ENCODE measurements around the gene KIFBP. TPM values are rescaled to one million over a fixed set of nuclear protein-coding genes. Genes with fewer than 3 reads are reported as not detected.
"Not testable (repeated sequence)": the region's sequence is repeated elsewhere in the genome, so short reads cannot be mapped to it uniquely, and the experiment has no call there.

Gene KIFBP
- total RNA-seq, 2 donors from 2014 or later, result 22.1 to 28.6 TPM

DNA sequence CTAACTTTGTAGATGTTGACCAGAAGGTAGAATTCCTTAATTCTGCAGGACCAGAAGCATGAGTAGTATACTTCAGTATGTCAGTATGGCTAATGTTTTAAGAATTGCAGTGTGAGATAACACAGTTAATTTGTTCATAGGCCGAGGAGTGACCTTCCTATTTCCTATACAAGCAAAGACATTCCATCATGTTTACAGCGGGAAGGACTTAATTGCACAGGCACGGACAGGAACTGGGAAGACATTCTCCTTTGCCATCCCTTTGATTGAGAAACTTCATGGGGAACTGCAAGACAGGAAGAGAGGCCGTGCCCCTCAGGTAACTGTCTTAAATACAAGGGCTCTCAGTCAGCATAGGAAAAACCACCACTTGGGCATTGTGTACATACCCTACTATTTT, 25.5 kb upstream of the KIFBP start:
- H3K4me3 ChIP-seq, result no peak overlapping the region
- H3K9me3 ChIP-seq, result no peaks in the 10 kb centered on the region
- TF ChIP-seq, protein P1, sequence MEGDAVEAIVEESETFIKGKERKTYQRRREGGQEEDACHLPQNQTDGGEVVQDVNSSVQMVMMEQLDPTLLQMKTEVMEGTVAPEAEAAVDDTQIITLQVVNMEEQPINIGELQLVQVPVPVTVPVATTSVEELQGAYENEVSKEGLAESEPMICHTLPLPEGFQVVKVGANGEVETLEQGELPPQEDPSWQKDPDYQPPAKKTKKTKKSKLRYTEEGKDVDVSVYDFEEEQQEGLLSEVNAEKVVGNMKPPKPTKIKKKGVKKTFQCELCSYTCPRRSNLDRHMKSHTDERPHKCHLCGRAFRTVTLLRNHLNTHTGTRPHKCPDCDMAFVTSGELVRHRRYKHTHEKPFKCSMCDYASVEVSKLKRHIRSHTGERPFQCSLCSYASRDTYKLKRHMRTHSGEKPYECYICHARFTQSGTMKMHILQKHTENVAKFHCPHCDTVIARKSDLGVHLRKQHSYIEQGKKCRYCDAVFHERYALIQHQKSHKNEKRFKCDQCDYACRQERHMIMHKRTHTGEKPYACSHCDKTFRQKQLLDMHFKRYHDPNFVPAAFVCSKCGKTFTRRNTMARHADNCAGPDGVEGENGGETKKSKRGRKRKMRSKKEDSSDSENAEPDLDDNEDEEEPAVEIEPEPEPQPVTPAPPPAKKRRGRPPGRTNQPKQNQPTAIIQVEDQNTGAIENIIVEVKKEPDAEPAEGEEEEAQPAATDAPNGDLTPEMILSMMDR (IDR thresholded peaks at IDR 0.05), result no peak
- intact Hi-C loops (cut with DNase I), result no loop called here
- DNase-seq, result no peak
- H3K36me3 ChIP-seq, result peaks cover 23% of the 10 kb centered on the region
- no peaks in the 10 kb centered on the region for H3K27me3 ChIP-seq
- H3K27ac ChIP-seq, result no peak overlapping the region
- H3K4me1 ChIP-seq, result no peaks in the 10 kb centered on the region
- H3K9ac ChIP-seq (ENCODE audit: low read depth in 2 of 2, low read length in 2 of 2), result no peak overlapping the region

DNA sequence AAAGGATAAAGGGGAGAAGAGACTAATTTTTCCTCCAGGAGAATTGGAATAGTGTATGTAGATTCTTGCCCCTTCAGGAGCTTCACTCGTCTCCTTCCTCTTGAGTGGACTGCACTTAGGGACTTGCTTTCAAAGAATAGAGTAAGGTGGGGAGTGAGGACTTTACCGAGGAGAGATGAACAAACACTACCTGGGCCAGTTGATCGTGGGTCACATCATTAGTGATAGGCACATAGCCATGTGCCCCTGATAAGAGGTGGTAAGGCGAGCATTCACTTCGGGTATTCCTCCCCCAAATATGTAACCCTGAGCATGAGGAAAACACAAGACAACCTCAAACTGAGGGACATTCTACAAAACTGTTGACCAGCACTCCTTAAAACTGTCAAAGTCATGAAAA, 14.6 kb upstream of the KIFBP start:
- DNase-seq, result no peak
- peaks cover 38% of the 10 kb centered on the region for H3K36me3 ChIP-seq

DNA sequence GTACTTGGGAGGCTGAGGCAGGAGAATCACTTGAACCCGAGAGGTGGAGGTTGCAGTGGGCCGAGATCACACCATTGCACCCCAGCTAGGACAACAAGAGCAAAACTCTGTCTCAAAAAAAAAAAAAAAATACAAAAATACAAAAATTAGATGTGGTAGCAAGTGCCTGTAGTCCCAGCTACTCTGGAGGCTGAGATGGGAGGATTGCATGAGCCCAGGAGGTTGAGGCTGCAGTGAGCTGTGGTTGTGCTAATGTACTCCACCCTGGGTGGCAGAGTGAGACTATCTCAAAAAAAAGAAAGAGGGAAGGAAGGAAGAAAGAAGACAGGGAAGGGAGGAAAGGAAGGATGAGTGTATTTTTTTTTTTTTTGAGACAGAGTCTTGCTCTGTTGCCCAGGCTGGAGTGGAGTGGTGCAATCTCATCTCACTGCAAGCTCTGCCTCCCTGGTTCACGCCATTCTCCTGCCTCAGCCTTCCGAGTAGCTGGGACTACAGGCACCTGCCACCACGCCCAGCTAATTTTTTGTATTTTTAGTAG, 12.6 kb upstream of the KIFBP start:
- H3K36me3 ChIP-seq, result peaks cover 23% of the 10 kb centered on the region
- intact Hi-C loops (cut with DNase I); H3K9me3 ChIP-seq; DNase-seq; H3K9ac ChIP-seq (ENCODE audit: low read depth in 2 of 2, low read length in 2 of 2); H3K4me1 ChIP-seq; H3K27ac ChIP-seq; H3K4me3 ChIP-seq; H3K27me3 ChIP-seq: not testable (repeated sequence)

More for the DNA sequence above, 14.6 kb upstream of the KIFBP start:
- intact Hi-C loops (cut with DNase I), result no loop called here
- Histone ChIP-seq H3K4me3 (no peak overlapping the region), H3K4me1 (no peaks in the 10 kb centered on the region), H3K9ac (ENCODE audit: low read depth in 2 of 2, low read length in 2 of 2) (no peak overlapping the region), H3K27me3 (no peaks in the 10 kb centered on the region), H3K9me3 (no peaks in the 10 kb centered on the region), H3K27ac (no peak overlapping the region)
- TF ChIP-seq, protein P1 (IDR thresholded peaks at IDR 0.05), result no peak

DNA sequence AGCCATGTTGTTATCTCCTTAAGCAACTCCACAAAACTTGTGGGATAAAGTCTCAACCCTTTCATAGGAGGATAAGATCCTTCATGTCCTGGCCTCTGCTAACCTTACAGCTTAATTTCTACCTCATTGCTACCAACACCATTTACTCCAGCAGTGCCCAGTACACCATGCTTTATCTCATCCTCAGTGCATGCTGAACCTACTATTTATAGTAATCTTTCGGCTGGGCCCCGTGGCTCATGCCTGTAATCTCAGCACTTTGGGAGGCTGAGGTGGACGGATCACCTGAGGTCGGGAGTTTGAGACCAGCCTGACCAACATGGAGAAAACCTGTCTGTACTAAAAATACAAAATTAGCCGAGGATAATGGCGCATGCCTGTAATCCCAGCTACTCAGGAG, 8.9 kb upstream of the KIFBP start:
- H3K9me3 ChIP-seq; intact Hi-C loops (cut with DNase I); H3K27me3 ChIP-seq; H3K4me1 ChIP-seq; H3K27ac ChIP-seq; H3K4me3 ChIP-seq; H3K9ac ChIP-seq (ENCODE audit: low read depth in 2 of 2, low read length in 2 of 2); DNase-seq: not testable (repeated sequence)
- peaks cover 16% of the 10 kb centered on the region for H3K36me3 ChIP-seq

DNA sequence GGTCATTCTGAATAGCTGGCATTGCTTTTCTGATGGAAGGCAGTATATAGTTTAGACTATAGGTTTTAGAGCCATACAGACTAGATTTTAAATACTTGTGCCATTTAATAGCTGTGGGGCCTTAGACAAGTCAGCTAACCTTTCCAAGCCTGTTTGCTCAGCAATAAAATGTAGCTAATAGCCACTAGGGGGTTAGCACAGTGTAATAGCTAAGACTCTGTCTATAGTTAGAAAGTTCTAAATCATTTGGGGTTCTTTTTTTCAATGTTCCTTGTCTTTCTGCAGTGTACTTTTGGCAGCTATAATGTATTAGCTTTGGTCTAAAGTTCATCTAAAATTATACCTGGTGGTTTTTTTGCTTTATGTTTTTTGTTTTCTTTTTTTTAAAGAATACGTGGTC, 7.5 kb upstream of the KIFBP start:
- H3K9me3 ChIP-seq, result no peaks in the 10 kb centered on the region
- no peak overlapping the region for H3K4me3 ChIP-seq
- H3K4me1 ChIP-seq, result no peaks in the 10 kb centered on the region
- no peak overlapping the region for H3K27ac ChIP-seq
- DNase-seq, result no peak
- no peak overlapping the region for H3K9ac ChIP-seq (ENCODE audit: low read depth in 2 of 2, low read length in 2 of 2)
- intact Hi-C loops (cut with DNase I), result no loop called here
- H3K27me3 ChIP-seq, result no peaks in the 10 kb centered on the region
- H3K36me3 ChIP-seq, result peaks cover 16% of the 10 kb centered on the region
- TF ChIP-seq, protein P1 (IDR thresholded peaks at IDR 0.05), result no peak

DNA sequence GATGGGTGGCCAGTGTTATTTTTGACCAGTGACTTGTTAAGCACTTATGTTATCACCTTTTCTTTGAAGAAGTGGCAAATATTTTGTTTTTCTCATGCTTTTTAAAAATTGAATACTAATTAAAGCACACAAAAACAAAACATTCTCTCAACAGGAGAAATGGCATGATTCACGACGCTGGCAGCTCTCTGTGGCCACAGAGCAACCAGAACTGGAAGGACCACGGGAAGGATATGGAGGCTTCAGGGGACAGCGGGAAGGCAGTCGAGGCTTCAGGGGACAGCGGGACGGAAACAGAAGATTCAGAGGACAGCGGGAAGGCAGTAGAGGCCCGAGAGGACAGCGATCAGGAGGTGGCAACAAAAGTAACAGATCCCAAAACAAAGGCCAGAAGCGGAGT, 6.2 kb upstream of the KIFBP start:
- no peaks in the 10 kb centered on the region for H3K4me1 ChIP-seq
- H3K4me3 ChIP-seq, result no peak overlapping the region
- H3K27me3 ChIP-seq, result no peaks in the 10 kb centered on the region
- peaks cover 16% of the 10 kb centered on the region for H3K36me3 ChIP-seq
- no peak overlapping the region for H3K9ac ChIP-seq (ENCODE audit: low read depth in 2 of 2, low read length in 2 of 2)
- TF ChIP-seq, protein P1 (IDR thresholded peaks at IDR 0.05), result no peak
- H3K27ac ChIP-seq, result no peak overlapping the region
- H3K9me3 ChIP-seq, result no peaks in the 10 kb centered on the region
- DNase-seq, result no peak
- intact Hi-C loops (cut with DNase I), result no loop called here
